Stomach (tissue), 4 donors: ENCODE measurements around the gene A2M.

Experiments
- CTCF ChIP-seq, 7 experiments: fragments of 450-650 bp in 4 of 7; fragments of 200-600 bp in 3 of 7; sonication (generic) in 3 of 7; IDR thresholded peaks; one replicate each; pipeline ENCODE4 v1.5.1; 2016 to 2019; ENCODE audit warnings: antibody characterized with exemption in 7 of 7, control low read depth in 2 of 7, mild to moderate bottlenecking in 1 of 7
- EP300 ChIP-seq: sonication (generic); formaldehyde crosslinking; IDR thresholded peaks from one replicate; pipeline ENCODE4 v1.6.1; 2017; ENCODE audit warnings: antibody characterized with exemption
- POLR2A ChIP-seq, 4 donors: fragments of 450-650 bp; IDR thresholded peaks; one replicate each; pipeline ENCODE4 v1.6.1; 2016; ENCODE audit warnings: antibody characterized with exemption in 4 of 4, control low read depth in 2 of 4, mild to moderate bottlenecking in 1 of 4, moderate library complexity in 1 of 4
- POLR2AphosphoS5 ChIP-seq, 3 donors: sonication (generic); formaldehyde crosslinking; IDR thresholded peaks; one replicate each; pipeline ENCODE4 v1.6.1; 2016; ENCODE audit warnings: antibody characterized with exemption in 3 of 3

- no peak for TF ChIP-seq CTCF (IDR thresholded peaks at IDR 0.05)
- no peak for TF ChIP-seq POLR2A (IDR thresholded peaks at IDR 0.05)
- no peak for TF ChIP-seq POLR2AphosphoS5 (IDR thresholded peaks at IDR 0.05)
- no peak for TF ChIP-seq EP300
Observed at GRCh38 chr12:9098115-9098452, 17.6 kb downstream of the A2M start.
